MCF 10A (cell line): ENCODE results near the gene DENND4C. TPM values are rescaled to one million over a fixed set of nuclear protein-coding genes. Genes with fewer than 3 reads are reported as not detected.

Experiments
- BruUV-seq: library from RNA; stranded (reverse); fragments of 400-500 nt; replicated peaks from 2 replicates; lab custom pipeline; 2021; lab: Mats Ljungman, UMichigan
- CTCF ChIA-PET: fragments of 300-600 bp; sonication (Branson Sonifier 250); formaldehyde crosslinking; extraction: SDS; loops from one replicate; lab custom pipeline; 2021; ENCODE audit warnings: antibody characterized with exemption, inconsistent platforms; lab: Yijun Ruan, JAX
- POLR2A ChIA-PET: fragments of 300-600, 350-650 bp; sonication (Branson Sonifier 250); formaldehyde crosslinking; extraction: SDS; loops from one replicate; lab custom pipeline; 2020; ENCODE audit warnings: antibody characterized with exemption, inconsistent platforms; lab: Yijun Ruan, JAX
- DNase-seq: peaks from one replicate; pipeline ENCODE4 v3.0.0-alpha.2; 2018; ENCODE audit not compliant: unreplicated experiment
- H3K27ac Mint-ChIP-seq: one replicate; pipeline ENCODE4 v1.8.0; 2022; ENCODE audit warnings: mild to moderate bottlenecking, low read depth, mixed read lengths; ENCODE audit not compliant: unreplicated experiment
- H3K27me3 Mint-ChIP-seq: one replicate; pipeline ENCODE4 v1.8.0; 2022; ENCODE audit warnings: mixed read lengths; ENCODE audit not compliant: insufficient read depth, unreplicated experiment
- H3K36me3 Mint-ChIP-seq: one replicate; pipeline ENCODE4 v1.8.0; 2022; ENCODE audit warnings: mild to moderate bottlenecking, moderate library complexity, mixed read lengths; ENCODE audit not compliant: insufficient read depth, unreplicated experiment
- H3K4me1 Mint-ChIP-seq: one replicate; pipeline ENCODE4 v1.8.0; 2022; ENCODE audit warnings: mixed read lengths; ENCODE audit not compliant: insufficient read depth, unreplicated experiment
- H3K4me3 Mint-ChIP-seq: one replicate; pipeline ENCODE4 v1.8.0; 2022; ENCODE audit warnings: mild to moderate bottlenecking, moderate library complexity, mixed read lengths; ENCODE audit not compliant: unreplicated experiment
- H3K9me3 Mint-ChIP-seq: one replicate; pipeline ENCODE4 v1.8.0; 2022; ENCODE audit warnings: mixed read lengths; ENCODE audit not compliant: unreplicated experiment
- intact Hi-C: fragments of 100-400 bp; cut with micrococcal nuclease; formaldehyde crosslinking; loops from 2 replicates; pipeline ENCODE4 v1.14.1; 2022
- total RNA-seq: library from RNA; stranded (reverse); gene quantifications from 2 replicates; pipeline ENCODE4 v1.2.3, GENCODE V29; 2022
- TF ChIP-seq, protein P1 (sequence below): fragments of 200-600 bp; IDR thresholded peaks from one replicate; pipeline ENCODE4 v1.8.0; 2022; ENCODE audit warnings: antibody characterized with exemption, mild to moderate bottlenecking; ENCODE audit not compliant: unreplicated experiment

Gene DENND4C
- total RNA-seq, 1 experiment from 2014 or later, result 26.4 TPM

DNA sequence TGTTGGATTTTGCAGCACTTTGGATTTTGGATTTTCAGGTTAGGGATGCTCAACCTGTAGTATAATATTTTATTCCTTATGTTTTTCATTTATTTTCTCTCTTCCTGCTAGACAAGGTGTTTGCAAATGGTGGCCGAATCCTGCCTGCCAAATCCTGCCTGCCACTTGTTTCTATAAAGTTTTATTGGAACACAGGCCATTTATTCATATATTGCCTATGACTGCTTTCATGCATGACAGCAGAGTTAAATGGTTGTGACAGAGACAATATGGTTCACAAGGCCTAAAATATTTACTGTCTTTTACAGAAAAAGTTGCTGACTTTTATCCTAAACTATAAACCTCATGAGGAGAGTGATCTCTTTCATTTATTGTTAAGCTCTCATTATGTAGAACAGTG is 72.7 kb downstream of the DENND4C start:
- POLR2A ChIA-PET, result interaction anchor here (0.6 kb wide), 1 partner anchor 19 kb away, joined by 3 read pairs; no protein-coding TSS in a partner anchor
- H3K4me3 Mint-ChIP-seq, result no peak overlapping the region
- H3K27me3 Mint-ChIP-seq, result no peaks in the 10 kb centered on the region
- DNase-seq, result no peak
- H3K27ac Mint-ChIP-seq, result no peak overlapping the region
- no TSS peak for BruUV-seq
- TF ChIP-seq, protein P1, sequence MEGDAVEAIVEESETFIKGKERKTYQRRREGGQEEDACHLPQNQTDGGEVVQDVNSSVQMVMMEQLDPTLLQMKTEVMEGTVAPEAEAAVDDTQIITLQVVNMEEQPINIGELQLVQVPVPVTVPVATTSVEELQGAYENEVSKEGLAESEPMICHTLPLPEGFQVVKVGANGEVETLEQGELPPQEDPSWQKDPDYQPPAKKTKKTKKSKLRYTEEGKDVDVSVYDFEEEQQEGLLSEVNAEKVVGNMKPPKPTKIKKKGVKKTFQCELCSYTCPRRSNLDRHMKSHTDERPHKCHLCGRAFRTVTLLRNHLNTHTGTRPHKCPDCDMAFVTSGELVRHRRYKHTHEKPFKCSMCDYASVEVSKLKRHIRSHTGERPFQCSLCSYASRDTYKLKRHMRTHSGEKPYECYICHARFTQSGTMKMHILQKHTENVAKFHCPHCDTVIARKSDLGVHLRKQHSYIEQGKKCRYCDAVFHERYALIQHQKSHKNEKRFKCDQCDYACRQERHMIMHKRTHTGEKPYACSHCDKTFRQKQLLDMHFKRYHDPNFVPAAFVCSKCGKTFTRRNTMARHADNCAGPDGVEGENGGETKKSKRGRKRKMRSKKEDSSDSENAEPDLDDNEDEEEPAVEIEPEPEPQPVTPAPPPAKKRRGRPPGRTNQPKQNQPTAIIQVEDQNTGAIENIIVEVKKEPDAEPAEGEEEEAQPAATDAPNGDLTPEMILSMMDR, result no peak
- no peaks in the 10 kb centered on the region for H3K9me3 Mint-ChIP-seq
- H3K4me1 Mint-ChIP-seq, result no peaks in the 10 kb centered on the region
- H3K36me3 Mint-ChIP-seq, result peaks cover 61% of the 10 kb centered on the region
- intact Hi-C loops, result no loop called here
- CTCF ChIA-PET, result no interaction called here

DNA sequence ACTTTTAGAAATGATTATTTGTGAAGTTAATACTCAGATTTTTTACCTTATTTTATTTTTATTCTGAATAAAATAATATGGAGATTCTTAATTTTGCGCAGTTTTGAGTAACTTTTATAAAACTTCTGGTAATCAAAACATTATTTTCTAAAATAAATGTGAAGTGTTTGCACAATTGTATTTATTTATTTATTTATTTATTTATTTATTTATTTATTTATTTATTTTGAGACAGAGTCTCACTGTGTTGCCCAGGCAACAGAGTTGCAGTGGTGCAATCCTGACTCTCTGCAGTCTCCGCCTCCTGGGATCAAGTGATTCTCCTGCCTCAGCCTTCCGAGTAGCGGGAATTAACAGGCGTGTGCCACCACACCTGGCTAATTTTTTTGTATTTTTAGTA is 76.1 kb downstream of the DENND4C start:
- H3K4me3 Mint-ChIP-seq, result no peak overlapping the region
- BruUV-seq, result no TSS peak
- no peak overlapping the region for H3K27ac Mint-ChIP-seq
- DNase-seq, result no peak
- TF ChIP-seq, protein P1, result no peak
- intact Hi-C loops, result no loop called here
- ChIA-PET CTCF (interaction anchor here (0.5 kb wide), 1 partner anchor 257 kb away, joined by 3 read pairs; the partner anchor contains the start of gene RRAGA), POLR2A (interaction anchor here (0.7 to 1.0 kb wide), 2 partner anchors 8 to 74 kb away, joined by 3 to 4 read pairs; partner anchors contain the start of gene RPS6)
- H3K27me3 Mint-ChIP-seq, result no peaks in the 10 kb centered on the region
- no peaks in the 10 kb centered on the region for H3K9me3 Mint-ChIP-seq
- no peaks in the 10 kb centered on the region for H3K4me1 Mint-ChIP-seq
- H3K36me3 Mint-ChIP-seq, result peaks cover 52% of the 10 kb centered on the region

DNA sequence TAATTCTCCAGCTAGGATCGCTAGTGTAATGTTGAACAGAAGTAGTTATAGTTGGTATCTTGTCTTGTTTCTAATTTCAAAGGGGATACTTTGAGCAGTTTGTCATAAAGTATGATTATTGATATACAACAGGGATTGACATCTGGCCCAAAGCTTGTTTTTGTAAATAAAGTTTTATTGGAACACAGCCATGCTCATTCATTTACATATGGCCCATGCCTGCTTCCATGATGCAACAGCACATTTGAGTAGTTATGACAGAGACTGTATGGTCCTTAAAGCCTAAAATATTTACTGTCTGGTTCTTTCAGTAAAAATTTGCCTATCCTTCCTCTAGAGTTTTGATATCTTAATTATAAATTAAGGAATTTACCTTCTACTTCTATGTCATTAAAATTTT is 79.8 kb downstream of the DENND4C start:
- Mint-ChIP-seq H3K9me3 (no peaks in the 10 kb centered on the region), H3K4me1 (no peaks in the 10 kb centered on the region), H3K4me3 (no peak overlapping the region), H3K27ac (no peak overlapping the region), H3K27me3 (no peaks in the 10 kb centered on the region), H3K36me3 (peaks cover 35% of the 10 kb centered on the region)
- CTCF ChIA-PET, result interaction anchor here (0.6 kb wide), 1 partner anchor 34 kb away, joined by 3 read pairs; no protein-coding TSS in a partner anchor
- DNase-seq, result no peak
- intact Hi-C loops, result no loop called here
- POLR2A ChIA-PET, result no interaction called here
- TF ChIP-seq, protein P1, result no peak
- BruUV-seq, result no TSS peak

DNA sequence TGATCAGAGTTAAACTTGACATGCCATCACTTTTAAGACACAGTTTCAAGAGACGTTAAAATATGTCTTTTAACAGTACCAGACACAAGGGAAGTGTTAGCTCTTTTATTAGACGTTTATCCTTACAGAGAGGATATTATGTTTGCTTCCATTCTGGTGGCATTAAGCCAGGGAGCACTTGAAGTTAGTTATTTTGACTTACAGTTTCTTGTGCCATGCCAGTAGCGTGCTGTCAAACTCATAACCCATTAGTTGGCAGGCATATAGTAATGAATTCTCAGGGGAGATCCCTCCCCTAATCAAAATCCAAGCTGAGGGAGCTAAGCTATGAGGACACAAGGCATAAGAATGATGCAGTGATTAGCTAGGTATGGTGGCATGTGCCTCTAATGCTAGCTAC is 83.1 kb downstream of the DENND4C start:
- Mint-ChIP-seq H3K36me3 (peaks cover 35% of the 10 kb centered on the region), H3K9me3 (no peaks in the 10 kb centered on the region), H3K27ac (peak overlapping the region; percentile 25), H3K27me3 (no peaks in the 10 kb centered on the region), H3K4me3 (no peak overlapping the region), H3K4me1 (no peaks in the 10 kb centered on the region)
- DNase-seq, result no peak
- intact Hi-C loops, result no loop called here
- ChIA-PET CTCF (interaction anchor here (1.0 kb wide), 1 partner anchor 35 kb away, joined by 3 read pairs; no protein-coding TSS in a partner anchor), POLR2A (no interaction called here)
- no TSS peak for BruUV-seq
- TF ChIP-seq, protein P1, result no peak
